Embryonic facial prominence (tissue), 1 donor: ENCODE data around the gene CCDC7.
A peak's percentile ranks its signal among the peaks of the same experiment; 100 is the strongest.
"Not testable (repeated sequence)": the region's sequence is repeated elsewhere in the genome, so short reads cannot be mapped to it uniquely, and the experiment has no call there.

ENCODE experiments used
- DNase-seq: peaks from one replicate; pipeline ENCODE4 v3.0.0-alpha.2; 2016; ENCODE audit errors: extremely low spot score

The CCDC7 gene

DNA sequence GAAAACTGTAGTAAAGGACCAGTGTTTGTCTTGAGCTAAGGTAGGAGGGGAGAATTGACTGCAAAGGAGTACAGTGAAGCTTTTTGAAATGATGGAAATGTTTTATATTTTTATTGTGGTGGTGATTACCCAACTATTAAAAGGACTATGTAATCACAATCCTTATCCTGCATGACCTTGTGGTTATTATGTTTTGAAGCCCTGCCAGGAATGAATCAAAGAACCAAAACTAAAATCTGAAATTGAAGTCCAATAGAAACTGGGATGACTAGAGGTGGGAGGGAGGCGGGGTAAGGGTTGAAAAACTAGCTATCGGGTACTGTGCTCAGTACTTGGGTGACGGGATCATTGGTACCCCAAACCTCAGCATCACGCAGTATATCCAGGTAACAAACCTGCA is 8.2 kb downstream of the CCDC7 start:
- no peak for DNase-seq

GRCh38 chr10:32459051-32459698 is 13.2 kb downstream of the CCDC7 start:
- no peak for DNase-seq

- DNase-seq = no peak
These were observed 15.3 kb downstream of the CCDC7 start for GRCh38 chr10:32461203-32461602.

GRCh38 chr10:32471232-32471631 is 25.3 kb downstream of the CCDC7 start:
- no peak for DNase-seq

- no peak for DNase-seq
These were observed 31.6 kb downstream of the CCDC7 start for GRCh38 chr10:32477499-32477898.

DNA sequence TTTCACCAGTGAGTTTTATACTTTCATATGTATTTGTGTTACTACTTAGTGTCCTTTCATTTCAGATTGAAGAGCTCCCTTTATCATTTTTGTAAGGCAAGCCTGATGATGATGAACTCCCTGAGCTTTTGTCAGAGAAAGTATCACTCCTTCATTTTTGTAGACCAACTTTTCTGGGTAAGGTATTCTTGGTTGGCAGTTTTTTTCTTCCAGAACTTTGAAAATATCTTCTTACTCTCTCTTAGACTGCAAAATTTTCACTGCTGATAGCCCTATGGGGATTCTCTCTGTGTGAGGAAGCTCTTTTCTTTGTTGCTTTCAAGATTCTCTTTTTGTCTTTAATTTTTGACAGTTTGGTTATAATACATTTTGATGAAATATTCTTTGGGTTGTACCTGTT is 35.7 kb downstream of the CCDC7 start:
- no peak for DNase-seq

DNA sequence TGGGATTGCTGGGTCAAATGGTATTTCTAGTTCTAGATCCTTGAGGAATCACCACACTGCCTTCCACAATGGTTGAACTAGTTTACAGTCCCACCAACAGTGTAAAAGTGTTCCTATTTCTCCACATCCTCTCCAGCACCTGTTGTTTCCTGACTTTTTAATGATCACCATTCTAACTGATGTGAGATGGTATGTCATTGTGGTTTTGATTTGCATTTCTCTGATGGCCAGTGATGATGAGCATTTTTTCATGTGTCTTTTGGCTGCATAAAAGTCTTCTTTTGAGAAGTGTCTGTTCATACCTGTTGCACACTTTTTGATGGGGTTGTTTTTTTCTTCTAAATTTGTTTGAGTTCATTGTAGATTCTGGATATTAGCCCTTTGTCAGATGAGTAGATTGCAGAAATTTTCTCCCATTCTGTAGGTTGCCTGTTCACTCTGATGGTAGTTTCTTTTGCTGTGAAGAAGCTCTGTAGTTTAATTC is 37.1 kb downstream of the CCDC7 start:
- DNase-seq = not testable (repeated sequence)

DNA sequence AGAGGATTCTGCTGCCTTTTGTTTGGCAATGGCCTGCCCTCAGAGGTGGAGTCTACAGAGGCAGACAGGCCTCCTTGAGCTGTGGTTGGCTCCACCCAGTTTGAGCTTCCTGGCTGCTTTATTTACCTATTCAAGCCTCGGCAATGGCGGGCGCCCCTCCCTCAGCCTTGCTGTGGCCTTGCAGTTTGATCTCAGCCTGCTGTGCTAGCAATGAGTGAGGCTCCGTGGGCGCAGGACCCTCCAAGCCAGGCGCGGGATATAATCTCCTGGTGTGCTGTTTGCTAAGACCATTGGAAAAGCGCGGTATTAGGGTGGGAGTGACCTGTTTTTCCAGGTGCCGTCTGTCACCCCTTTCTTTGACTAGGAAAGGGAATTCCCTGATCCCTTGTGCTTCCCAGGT is 42.1 kb downstream of the CCDC7 start:
- DNase-seq = not testable (repeated sequence)

DNA sequence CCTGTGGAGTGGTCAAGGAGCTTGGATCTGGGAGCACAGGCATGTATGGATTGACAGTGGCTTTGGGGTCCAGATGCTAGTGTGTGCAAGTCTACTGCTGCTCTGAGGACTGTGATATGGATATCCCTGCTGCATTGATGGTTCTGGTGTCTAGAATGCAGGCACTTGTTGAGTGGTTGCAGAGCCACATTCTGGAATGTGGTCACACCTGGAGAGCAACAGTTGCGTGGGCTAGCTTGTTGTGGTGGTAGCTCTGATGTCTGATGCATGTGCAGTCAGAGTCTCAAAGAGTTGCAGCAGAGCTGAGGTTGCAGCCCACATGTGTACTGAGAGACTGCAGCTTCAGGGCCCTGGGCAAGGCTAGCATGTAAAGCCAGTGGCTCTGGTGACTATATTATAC is 43.2 kb downstream of the CCDC7 start:
- DNase-seq = no peak

GRCh38 chr10:32489901-32490300 is 44.0 kb downstream of the CCDC7 start:
- no peak for DNase-seq

- not testable (repeated sequence) for DNase-seq
These were observed 48.6 kb downstream of the CCDC7 start for GRCh38 chr10:32494562-32494961.

DNA sequence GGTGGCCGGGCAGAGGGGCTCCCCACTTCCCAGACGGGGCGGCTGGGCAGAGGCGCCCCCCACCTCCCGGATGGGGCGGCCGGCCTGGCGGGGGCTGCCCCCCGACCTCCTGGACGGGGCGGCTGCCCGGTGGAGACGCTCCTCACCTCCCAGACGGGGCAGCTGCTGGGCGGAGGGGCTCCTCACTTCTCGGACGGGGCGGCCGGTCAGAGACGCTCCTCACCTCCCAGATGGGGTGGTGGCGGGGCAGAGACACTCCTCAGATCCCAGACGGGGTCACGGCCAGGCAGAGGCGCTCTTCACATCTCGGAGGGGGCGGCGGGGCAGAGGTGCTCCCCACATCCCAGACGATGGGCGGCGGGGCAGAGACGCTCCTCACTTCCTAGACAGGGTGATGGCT is 54.2 kb downstream of the CCDC7 start:
- DNase-seq = not testable (repeated sequence)

DNA sequence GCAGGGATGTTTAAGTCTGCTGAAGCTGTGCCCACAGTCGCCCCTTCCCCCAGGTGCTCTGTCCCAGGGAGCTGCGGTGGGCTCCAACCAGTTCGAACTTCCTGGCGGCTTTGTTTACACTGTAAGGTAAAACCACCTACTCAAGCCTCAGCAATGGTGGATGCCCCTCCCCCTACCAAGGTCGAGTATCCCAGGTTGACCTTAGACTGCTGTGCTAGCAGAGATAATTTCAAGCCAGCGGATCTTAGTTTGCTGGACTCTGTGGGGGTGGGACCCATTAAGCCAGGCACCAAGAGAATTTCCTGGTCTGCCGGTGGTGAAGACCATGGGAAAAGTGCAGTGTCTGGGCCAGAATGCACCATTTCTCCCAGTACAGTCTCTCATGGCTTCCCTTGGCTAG is 56.0 kb downstream of the CCDC7 start:
- DNase-seq = no peak

GRCh38 chr10:32505762-32506420 is 60.0 kb downstream of the CCDC7 start:
- DNase-seq = not testable (repeated sequence)

DNA sequence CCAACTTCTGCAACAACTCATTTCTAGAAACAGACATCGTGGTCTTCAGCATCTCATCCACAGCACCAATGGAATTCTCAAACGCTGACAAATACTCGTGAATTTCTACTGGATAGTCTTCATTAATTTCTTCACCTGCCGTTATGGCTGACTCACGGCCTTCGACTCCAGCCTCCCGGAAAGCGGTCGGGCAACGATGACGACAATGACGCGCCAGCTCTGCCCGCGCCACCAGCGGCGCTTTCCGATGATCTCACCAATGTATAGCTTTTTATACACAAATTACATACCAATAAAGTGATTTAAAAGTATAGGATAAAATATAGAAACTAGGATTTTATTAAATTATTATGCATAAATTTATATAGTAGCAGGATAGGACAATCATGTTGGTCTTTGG is 65.7 kb downstream of the CCDC7 start:
- DNase-seq = no peak

DNA sequence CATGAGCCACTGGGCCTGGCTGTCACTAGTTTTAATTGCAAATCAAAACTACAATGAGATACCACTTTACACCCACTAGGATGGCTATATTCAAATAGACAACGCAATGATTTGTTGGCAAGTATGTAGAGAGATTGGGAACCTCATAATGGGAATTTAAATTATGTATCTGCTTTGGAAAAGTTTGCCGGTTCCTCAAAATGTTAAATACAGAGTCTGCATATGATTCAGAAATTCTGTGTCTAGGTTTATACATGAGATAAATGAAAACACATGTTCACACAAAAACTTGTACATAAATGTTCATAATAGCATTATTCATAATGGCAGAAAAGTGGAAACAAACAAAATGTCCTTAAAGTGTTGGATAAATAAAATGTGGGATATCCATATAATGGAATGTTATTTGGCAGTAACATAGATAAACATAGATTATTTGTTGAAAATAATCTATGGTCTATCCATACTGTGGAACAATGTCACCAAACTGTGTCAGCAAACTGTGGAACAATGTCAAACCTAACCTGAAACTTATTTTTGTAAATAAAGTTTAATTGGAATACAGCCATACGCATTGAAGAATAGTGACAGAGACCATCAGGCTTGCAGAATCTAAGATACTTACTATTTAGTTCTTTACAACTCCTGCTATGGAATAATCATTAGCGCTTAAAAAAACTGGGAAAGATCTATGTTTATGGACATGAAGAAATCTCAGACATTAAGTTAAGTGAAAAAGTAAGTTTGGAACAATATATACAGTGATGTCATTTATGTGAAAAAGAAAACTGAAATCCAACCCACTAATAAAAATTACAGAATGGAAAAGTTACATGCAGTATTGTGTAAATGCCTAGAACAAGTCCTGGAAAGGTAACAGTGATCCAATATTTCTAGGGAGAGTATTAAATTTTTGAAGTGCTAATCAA is 70.9 kb downstream of the CCDC7 start:
- peak; percentile 6 for DNase-seq

DNA sequence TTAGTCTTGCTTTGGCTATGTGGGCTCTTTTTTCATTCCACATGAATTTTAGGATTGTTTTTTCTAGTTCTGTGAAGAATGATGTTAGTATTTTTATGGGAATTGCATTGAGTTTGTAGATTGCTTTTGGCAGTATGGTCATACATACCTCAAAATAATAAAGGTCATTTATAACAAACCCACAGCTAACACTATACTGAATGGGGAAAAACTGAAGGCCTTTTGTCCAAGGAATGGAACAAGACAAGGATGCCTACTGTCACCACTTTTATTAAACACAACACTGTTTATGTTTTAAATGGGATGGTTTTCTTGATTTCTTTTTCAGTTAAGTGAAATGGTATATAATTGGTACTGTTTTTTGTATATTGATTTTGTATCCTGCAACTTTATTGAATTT is 84.3 kb downstream of the CCDC7 start:
- DNase-seq = no peak

GRCh38 chr10:32538256-32538655 is 92.3 kb downstream of the CCDC7 start:
- no peak for DNase-seq

GRCh38 chr10:32540691-32541470 is 94.9 kb downstream of the CCDC7 start:
- DNase-seq = no peak

DNA sequence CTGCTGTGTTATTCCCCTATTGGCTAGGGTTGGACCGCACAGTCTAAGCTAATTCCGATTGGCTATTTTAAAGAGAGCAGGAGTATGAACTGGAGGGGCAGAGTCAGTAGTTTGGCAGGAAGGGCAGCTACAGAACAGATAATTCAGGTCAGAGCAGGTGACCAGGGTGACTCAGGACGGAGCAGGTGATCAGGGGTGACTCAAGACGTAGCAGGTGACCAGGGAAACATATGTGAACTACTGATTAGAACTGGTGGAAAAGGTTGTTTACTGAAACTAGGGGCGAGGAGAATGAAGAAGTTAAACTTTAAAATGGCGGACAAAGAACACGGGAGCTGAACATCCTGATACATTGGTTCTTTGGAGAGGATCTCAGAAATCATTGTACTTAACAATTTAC is 102.3 kb downstream of the CCDC7 start:
- DNase-seq = no peak

GRCh38 chr10:32556783-32557395 is 110.9 kb downstream of the CCDC7 start:
- no peak for DNase-seq
